Endothelial cell of umbilical vein (primary cell): Measurements from ENCODE around the gene SLC16A11. TPM values are rescaled to one million over a fixed set of nuclear protein-coding genes. Genes with fewer than 3 reads are reported as not detected.

Experiments
- BruUV-seq: library from RNA; stranded (reverse); fragments of 400-500 nt; replicated peaks from 2 replicates; lab custom pipeline; 2021; lab: Mats Ljungman, UMichigan
- CTCF ChIA-PET: fragments of 300-600, 350-600 bp; sonication (Branson Sonifier 250); formaldehyde crosslinking; loops from one replicate; lab custom pipeline; 2021; ENCODE audit warnings: antibody characterized with exemption, inconsistent platforms; lab: Charles Lee
- POLR2A ChIA-PET: fragments of 300-600, 350-600 bp; sonication (Branson Sonifier 250); formaldehyde crosslinking; loops from one replicate; lab custom pipeline; 2021; ENCODE audit warnings: antibody characterized with exemption, inconsistent platforms; lab: Charles Lee
- DNase-seq: peaks from one replicate; pipeline ENCODE4 v3.0.0-alpha.2; 2011; ENCODE audit warnings: low read depth, low spot score
- FAIRE-seq: peaks from 2 replicates; lab custom pipeline; 2011; peaks lifted over from hg19 to GRCh38; lab: Jason Lieb, UNC
- H2AFZ ChIP-seq: 2 replicates; pipeline ENCODE4 v1.6.0; 2012; ENCODE audit warnings: low read depth, low read length, control low read depth, inconsistent platforms
- H3K27ac ChIP-seq: 2 replicates; pipeline ENCODE4 v1.5.1; 2011; ENCODE audit warnings: low read depth, mild to moderate bottlenecking, control low read depth, low read length, moderate library complexity; ENCODE audit not compliant: insufficient read depth
- H3K27me3 ChIP-seq, 2 experiments: 2 replicates each; pipeline versions ENCODE4 v1.6.0 to v1.6.1; 2011; ENCODE audit warnings: low read length in 2 of 2, mixed read lengths in 1 of 2; ENCODE audit not compliant: control insufficient read depth in 2 of 2, insufficient read depth in 2 of 2
- H3K36me3 ChIP-seq, 2 experiments: 2 replicates in 1 of 2; 3 replicates in 1 of 2; pipeline ENCODE4 v1.5.1; 2011; ENCODE audit warnings: low read length in 2 of 2, mild to moderate bottlenecking in 1 of 2, moderate library complexity in 1 of 2; ENCODE audit not compliant: control insufficient read depth in 2 of 2, insufficient read depth in 2 of 2; ENCODE audit errors: extremely low read depth in 1 of 2
- H3K4me1 ChIP-seq: 3 replicates; pipeline ENCODE4 v1.5.1; 2011; ENCODE audit warnings: mild to moderate bottlenecking, low read length; ENCODE audit not compliant: control insufficient read depth, insufficient read depth; ENCODE audit errors: extremely low read depth
- H3K4me2 ChIP-seq: 2 replicates; pipeline ENCODE4 v1.6.1; 2011; ENCODE audit warnings: low read length, control low read depth, mixed read lengths; ENCODE audit not compliant: insufficient read depth
- H3K4me3 ChIP-seq, 3 experiments: fragments of 200-600 bp in 1 of 3; sonication (generic), shearing (Covaris generic) in 1 of 3; replicated peaks in 1 of 3; 2 replicates each; pipeline ENCODE4 v1.5.1; 2011 to 2016; ENCODE audit warnings: control low read depth in 3 of 3, low read length in 3 of 3, mild to moderate bottlenecking in 2 of 3, inconsistent platforms in 1 of 3, low read depth in 1 of 3, moderate library complexity in 1 of 3; ENCODE audit not compliant: insufficient read depth in 1 of 3
- H3K79me2 ChIP-seq: 2 replicates; pipeline ENCODE4 v1.6.0; 2012; ENCODE audit warnings: low read length, inconsistent platforms; ENCODE audit not compliant: control insufficient read depth, insufficient read depth
- H3K9ac ChIP-seq: replicated peaks from 2 replicates; pipeline ENCODE3; 2011; ENCODE audit warnings: low read length, control low read depth; ENCODE audit not compliant: insufficient read depth; ENCODE audit errors: extremely low read depth
- H3K9me1 ChIP-seq: replicated peaks from 3 replicates; pipeline ENCODE4 v1.6.0; 2011; ENCODE audit warnings: mild to moderate bottlenecking, low read length; ENCODE audit not compliant: control insufficient read depth, insufficient read depth; ENCODE audit errors: extremely low read depth
- H3K9me3 ChIP-seq: replicated peaks from 2 replicates; pipeline ENCODE4 v1.5.1; 2012; ENCODE audit warnings: low read length, inconsistent platforms; ENCODE audit not compliant: control insufficient read depth, insufficient read depth
- H4K20me1 ChIP-seq: replicated peaks from 2 replicates; pipeline ENCODE3; 2011; ENCODE audit warnings: mild to moderate bottlenecking, low read length; ENCODE audit not compliant: control insufficient read depth, insufficient read depth; ENCODE audit errors: extremely low read depth
- CTCF ChIP-seq, 2 donors: IDR thresholded peaks; 1 replicate in 1 of 2; 2 replicates in 1 of 2; pipeline ENCODE4 v1.5.1; 2011; ENCODE audit warnings: low read length in 2 of 2, mild to moderate bottlenecking in 2 of 2, moderate library complexity in 2 of 2, control low read depth in 1 of 2, inconsistent platforms in 1 of 2, low read depth in 1 of 2; ENCODE audit not compliant: insufficient read depth in 1 of 2; ENCODE audit errors: extremely low read depth in 1 of 2
- EZH2 ChIP-seq: IDR thresholded peaks from 2 replicates; pipeline ENCODE4 v1.6.1; 2012; ENCODE audit warnings: borderline replicate concordance, low read depth, mild to moderate bottlenecking, moderate library complexity, low read length, inconsistent platforms; ENCODE audit not compliant: severe bottlenecking
- FOS ChIP-seq: IDR thresholded peaks from 2 replicates; pipeline ENCODE4 v1.6.1; 2011; ENCODE audit warnings: mild to moderate bottlenecking, low read length, moderate library complexity, borderline replicate concordance; ENCODE audit not compliant: insufficient read depth
- GATA2 ChIP-seq: IDR thresholded peaks from 2 replicates; pipeline ENCODE4 v1.7.0; 2011; ENCODE audit warnings: low read depth, mild to moderate bottlenecking, moderate library complexity, mixed read lengths, low read length; ENCODE audit not compliant: insufficient read length, insufficient read depth
- JUN ChIP-seq: IDR thresholded peaks from 2 replicates; pipeline ENCODE4 v1.6.1; 2011; ENCODE audit warnings: borderline replicate concordance, low read depth; ENCODE audit not compliant: insufficient read length, insufficient read depth
- MAX ChIP-seq: IDR thresholded peaks from 2 replicates; pipeline ENCODE4 v1.6.1; 2011; ENCODE audit not compliant: insufficient read depth, insufficient read length
- MYC ChIP-seq: IDR thresholded peaks from one replicate; pipeline ENCODE4 v1.6.1; 2011; ENCODE audit warnings: mild to moderate bottlenecking, low read depth, low read length
- POLR2A ChIP-seq: IDR thresholded peaks from 2 replicates; pipeline ENCODE4 v1.6.1; 2012; ENCODE audit warnings: low read depth, mild to moderate bottlenecking, control low read depth, low read length
- POLR2AphosphoS5 ChIP-seq: IDR thresholded peaks from 2 replicates; pipeline ENCODE4 v1.6.1; 2012; ENCODE audit warnings: low read depth, mild to moderate bottlenecking, control low read depth, low read length, moderate library complexity; ENCODE audit not compliant: insufficient read depth
- dilution Hi-C: fragments of 300-500 bp; cut with MboI; formaldehyde crosslinking; loops from one replicate; pipeline ENCODE4 v1.15.0; 2019; ENCODE audit warnings: low sequenced_read_pairs; ENCODE audit not compliant: extremely low pct_ligation_motif_present
- intact Hi-C: fragments of 100-400 bp; cut with micrococcal nuclease; formaldehyde crosslinking; loops from one replicate; pipeline ENCODE4 v1.10.0; 2022
- polyA plus RNA-seq, 4 experiments: library from polyadenylated mRNA; depleted of rRNA in 3 of 4; stranded (reverse) in 3 of 4; unstranded in 1 of 4; fragments of >200 nt; gene quantifications; 2 replicates each; pipeline versions ENCODE4 v1.2.1 to v1.2.3, GENCODE V29; 2011 to 2012; ENCODE audit warnings: missing spikeins in 1 of 4
- total RNA-seq: library from RNA; stranded (reverse); gene quantifications from 2 replicates; pipeline ENCODE4 v1.2.3, GENCODE V29; 2021

Gene SLC16A11
- total and polyA plus RNA-seq, 2 donors (not counting 3 experiments of a cell fraction or from before 2014, with no cell fraction given), result 0.95 to 1.4 TPM

DNA sequence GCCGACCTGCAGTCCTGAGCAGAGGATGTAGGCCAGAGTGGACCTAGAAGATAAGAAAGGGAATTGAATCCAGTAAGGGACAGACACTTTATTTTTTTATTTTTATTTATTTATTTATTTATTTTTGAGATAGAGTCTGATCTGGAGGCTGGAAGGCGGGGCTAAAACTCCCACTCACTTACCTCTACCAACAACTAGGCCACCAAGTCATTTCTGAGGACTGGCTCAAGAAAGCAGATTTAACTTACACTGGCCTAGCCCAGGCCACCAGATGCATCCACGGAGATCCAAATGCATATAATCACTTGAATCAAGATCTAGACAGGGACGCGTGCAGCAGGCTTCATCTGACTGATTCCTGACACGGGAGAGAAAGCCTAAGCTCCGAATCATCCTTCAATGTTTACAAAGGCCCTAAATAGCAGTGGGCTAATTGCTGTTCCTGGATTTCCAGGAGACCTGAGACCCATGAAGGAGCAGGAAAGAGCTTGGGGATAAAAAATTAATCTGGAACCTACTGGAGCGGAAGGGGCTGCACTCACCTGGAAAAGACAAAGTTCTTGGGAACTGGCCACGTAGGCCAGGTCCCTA lies 49.1 kb downstream of the SLC16A11 start:
- H3K27me3 ChIP-seq, result no peaks in the 10 kb centered on the region
- H3K36me3 ChIP-seq, result peaks cover 3 to 6% of the 10 kb centered on the region in 2 experiments
- no peaks in the 10 kb centered on the region for H3K79me2 ChIP-seq
- ChIA-PET POLR2A (no interaction called here), CTCF (interaction anchor here (2.2 kb wide), 1 partner anchor 84 kb away, joined by 13 read pairs; no protein-coding TSS in a partner anchor)
- H3K27ac ChIP-seq, result no peak overlapping the region
- intact Hi-C loops (no loop called here), dilution Hi-C loops (no loop called here)
- FAIRE-seq (no peak), DNase-seq (no peak)
- BruUV-seq, result no TSS peak
- no peak overlapping the region for H3K4me2 ChIP-seq
- H3K9me1 ChIP-seq, result no peaks in the 10 kb centered on the region
- H4K20me1 ChIP-seq, result no peaks in the 10 kb centered on the region
- TF ChIP-seq GATA2, result no peak
- no peak for TF ChIP-seq JUN
- TF ChIP-seq MYC, result no peak
- TF ChIP-seq POLR2A, result no peak
- TF ChIP-seq EZH2, result no peak
- no peak for TF ChIP-seq MAX
- no peak for TF ChIP-seq POLR2AphosphoS5
- TF ChIP-seq CTCF (IDR thresholded peaks at IDR 0.05; ENCODE audit: extremely low read depth in 1 of 2, insufficient read depth in 1 of 2, low read depth in 1 of 2, low read length in 2 of 2), result no peak
- no peak for TF ChIP-seq FOS
- no peaks in the 10 kb centered on the region for H3K4me1 ChIP-seq
- no peak overlapping the region for H3K4me3 ChIP-seq
- H3K9me3 ChIP-seq, result no peaks in the 10 kb centered on the region
- no peak overlapping the region for H3K9ac ChIP-seq
- no peak overlapping the region for H2AFZ ChIP-seq
